ENCODE measurements around the gene CRYZ.
"Not testable (repeated sequence)": the region's sequence is repeated elsewhere in the genome, so short reads cannot be mapped to it uniquely, and the experiment has no call there.

Gene CRYZ

GRCh38 chr1:74753104-74753503 is 20.3 kb upstream of the CRYZ start:
- no peak for TF ChIP-seq CTCF (IDR thresholded peaks at IDR 0.05; ENCODE audit: low read depth, low read length)
- Histone ChIP-seq H3K36me3 (no peaks in the 10 kb centered on the region; the same call in 1 of the 2 replicates), H3K27me3 (no peaks in the 10 kb centered on the region), H3K4me1 (no peaks in the 10 kb centered on the region), H3K9me3 (no peaks in the 10 kb centered on the region), H3K4me3 (ENCODE audit: low read depth, low read length) (no peak overlapping the region)
- DNase-seq = no peak

- no peak for DNase-seq
- H3K4me1 ChIP-seq = no peaks in the 10 kb centered on the region
- no peaks in the 10 kb centered on the region for H3K36me3 ChIP-seq
- H3K27me3 ChIP-seq = no peaks in the 10 kb centered on the region
- H3K4me3 ChIP-seq (ENCODE audit: low read depth, low read length) = no peak overlapping the region
- no peaks in the 10 kb centered on the region for H3K9me3 ChIP-seq
- TF ChIP-seq CTCF (IDR thresholded peaks at IDR 0.05; ENCODE audit: low read depth, low read length) = no peak
Measured at GRCh38 chr1:74748960-74749359, 16.1 kb upstream of the CRYZ start.

GRCh38 chr1:74745247-74745646 is 12.4 kb upstream of the CRYZ start:
- not testable (repeated sequence) for DNase-seq; H3K4me1 ChIP-seq; H3K9me3 ChIP-seq; H3K36me3 ChIP-seq; H3K4me3 ChIP-seq (ENCODE audit: low read depth, low read length); H3K27me3 ChIP-seq

- not testable (repeated sequence) for H3K36me3 ChIP-seq; H3K4me1 ChIP-seq; H3K4me3 ChIP-seq (ENCODE audit: low read depth, low read length); H3K27me3 ChIP-seq; DNase-seq; H3K9me3 ChIP-seq
Measured at GRCh38 chr1:74740307-74740980, 7.6 kb upstream of the CRYZ start.

- H3K36me3 ChIP-seq = peaks cover 4% of the 10 kb centered on the region; the same call in 1 of the 2 replicates
Measured at GRCh38 chr1:74737333-74737732, 4.5 kb upstream of the CRYZ start.

GRCh38 chr1:74733604-74734484 is 994 bp upstream of the CRYZ start:
- no peaks in the 10 kb centered on the region for H3K9me3 ChIP-seq
- H3K27me3 ChIP-seq = no peaks in the 10 kb centered on the region
- no peaks in the 10 kb centered on the region for H3K36me3 ChIP-seq
- TF ChIP-seq CTCF (IDR thresholded peaks at IDR 0.05; ENCODE audit: low read depth, low read length) = peak; percentile 65
- H3K4me1 ChIP-seq = no peaks in the 10 kb centered on the region
- DNase-seq = peak; percentile 34
- H3K4me3 ChIP-seq (ENCODE audit: low read depth, low read length) = peak overlapping the region; percentile 85

More at GRCh38 chr1:74737333-74737732, 4.5 kb upstream of the CRYZ start:
- H3K9me3 ChIP-seq = no peaks in the 10 kb centered on the region
- H3K4me1 ChIP-seq = no peaks in the 10 kb centered on the region
- H3K4me3 ChIP-seq (ENCODE audit: low read depth, low read length) = no peak overlapping the region
- H3K27me3 ChIP-seq = no peaks in the 10 kb centered on the region
- no peak for DNase-seq
- TF ChIP-seq CTCF (IDR thresholded peaks at IDR 0.05; ENCODE audit: low read depth, low read length) = no peak

GRCh38 chr1:74732071-74732946 is 541 bp downstream of the CRYZ start:
- peak; percentile 4 for DNase-seq
- H3K4me3 ChIP-seq (ENCODE audit: low read depth, low read length) = peak overlapping the region; percentile 85
- H3K36me3 ChIP-seq = not testable (repeated sequence)

More at GRCh38 chr1:74732071-74732946, 541 bp downstream of the CRYZ start:
- H3K9me3 ChIP-seq, H3K27me3 ChIP-seq, H3K4me1 ChIP-seq: not testable (repeated sequence)
